CD4-positive, alpha-beta T cell treated with Interleukin-21 for 1 hour (primary cell): Measurements from ENCODE around the gene DHRS3.

Experiments
- DNase-seq: peaks from one replicate; pipeline ENCODE4 v3.0.0-alpha.2; 2020

The DHRS3 gene

GRCh38 chr1:12637693-12638092 lies 19.7 kb upstream of the DHRS3 start:
- no peak for DNase-seq

DNA sequence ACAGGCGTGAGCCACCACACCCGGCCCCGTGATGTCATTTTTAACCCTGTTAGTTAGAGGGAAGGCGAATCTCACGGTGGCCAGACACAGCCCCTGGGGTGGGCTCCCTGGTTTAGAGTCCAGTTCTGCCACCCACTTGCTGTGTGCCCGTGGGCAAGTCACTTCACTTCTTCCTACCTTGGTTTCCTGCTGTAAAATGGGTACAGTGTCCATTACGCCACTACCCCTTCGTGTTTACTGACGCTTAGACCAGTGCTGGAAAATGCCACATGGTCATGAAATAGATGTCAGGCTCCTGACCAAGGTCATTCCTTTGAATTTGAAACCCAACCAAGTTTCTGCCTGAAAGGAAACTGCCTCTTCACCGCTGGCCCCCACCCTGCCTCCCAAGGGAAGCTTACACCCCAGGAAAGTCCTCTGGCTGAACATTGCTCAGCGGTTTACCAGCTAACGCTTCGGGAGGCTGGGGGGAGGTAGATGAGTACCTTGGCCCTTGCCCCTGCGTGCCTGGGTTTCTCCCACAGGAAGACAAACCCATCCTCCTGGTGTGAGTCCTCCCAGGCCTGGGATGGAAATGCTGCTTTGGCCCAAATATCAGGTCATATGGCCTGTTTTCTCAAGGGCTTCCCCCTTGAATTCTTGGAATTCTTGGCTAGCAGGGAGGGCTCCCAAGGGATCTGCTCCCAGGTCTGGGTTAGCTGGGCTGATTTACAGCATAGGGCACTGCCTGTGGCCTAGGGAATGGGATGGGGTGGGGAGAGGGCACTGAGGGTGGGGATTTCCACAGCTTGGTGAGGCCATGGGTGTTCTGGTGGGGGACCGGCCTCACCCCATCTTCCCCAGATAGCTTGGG lies 18.3 kb upstream of the DHRS3 start:
- DNase-seq = no peak

DNA sequence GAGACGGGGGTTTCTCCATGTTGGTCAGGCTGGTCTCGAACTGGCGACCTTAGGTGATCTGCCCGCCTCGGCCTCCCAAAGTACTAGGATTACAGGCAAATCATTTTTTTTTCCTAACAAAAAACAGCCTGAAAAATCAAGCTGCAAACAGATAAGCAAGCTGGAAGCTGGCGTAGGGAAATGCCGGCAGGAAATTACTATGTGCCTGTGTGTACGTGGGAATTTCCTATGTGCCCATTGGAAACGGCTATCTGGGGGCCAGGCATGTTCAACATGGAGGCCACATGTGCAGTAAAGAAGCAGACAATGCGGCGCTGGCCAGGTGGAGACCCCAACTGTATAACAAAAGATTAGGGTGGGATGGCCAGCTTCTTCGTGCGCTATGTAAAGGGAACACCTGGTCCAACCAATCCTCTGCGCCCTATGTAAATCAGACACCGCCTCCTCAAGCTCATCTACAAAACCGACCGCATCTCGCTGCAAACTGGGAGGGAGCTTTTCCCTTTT lies 16.7 kb upstream of the DHRS3 start:
- DNase-seq = no peak

DNA sequence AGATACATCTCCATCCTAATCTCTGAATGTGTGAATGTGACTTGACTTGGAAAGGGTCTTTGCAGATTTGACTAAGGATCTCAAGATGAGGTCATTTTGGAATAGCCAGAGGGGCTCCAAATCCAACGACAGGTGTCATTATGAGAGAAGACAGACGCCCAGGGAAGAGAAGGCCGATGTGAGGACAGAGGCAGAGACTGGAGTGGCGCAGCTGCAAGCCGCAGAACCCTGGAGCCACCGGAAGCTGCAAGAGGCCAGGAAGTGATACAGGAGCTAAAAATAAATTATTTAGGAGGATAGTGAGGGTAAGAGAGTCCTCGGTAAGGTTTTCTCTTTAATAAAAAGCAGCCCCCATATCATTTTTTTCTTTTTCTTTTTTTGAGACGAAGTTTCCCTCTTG lies 16.1 kb upstream of the DHRS3 start:
- no peak for DNase-seq

GRCh38 chr1:12631571-12631970 lies 13.6 kb upstream of the DHRS3 start:
- DNase-seq = no peak

DNA sequence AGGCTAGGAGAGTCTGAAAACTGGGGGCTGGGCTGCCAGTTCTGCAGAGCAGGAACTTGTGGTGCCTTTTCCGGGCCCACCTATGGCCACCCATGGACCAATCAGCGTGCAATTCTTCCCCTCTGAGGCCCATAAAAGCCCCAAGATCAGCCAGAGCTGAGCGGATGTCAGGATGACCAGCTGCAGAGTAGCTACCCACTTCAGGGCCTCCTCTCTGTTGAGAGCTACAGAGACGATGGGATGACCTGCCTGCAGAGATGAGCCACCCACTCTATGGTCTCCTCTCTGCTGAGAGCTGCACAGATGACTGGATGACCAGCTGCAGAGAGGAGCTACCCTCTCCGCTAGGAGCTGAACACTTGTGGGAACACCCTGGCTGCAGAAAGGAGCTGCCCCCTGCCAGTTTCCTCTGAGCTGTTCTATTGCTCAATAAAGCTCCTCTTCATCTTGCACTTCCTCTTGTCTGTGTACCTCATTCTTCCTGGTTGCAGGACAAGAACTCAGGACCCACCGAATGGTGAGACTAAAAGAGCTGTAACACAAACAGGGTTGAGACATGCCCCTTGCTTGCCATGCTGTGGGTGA lies 13.0 kb upstream of the DHRS3 start:
- DNase-seq = no peak

DNA sequence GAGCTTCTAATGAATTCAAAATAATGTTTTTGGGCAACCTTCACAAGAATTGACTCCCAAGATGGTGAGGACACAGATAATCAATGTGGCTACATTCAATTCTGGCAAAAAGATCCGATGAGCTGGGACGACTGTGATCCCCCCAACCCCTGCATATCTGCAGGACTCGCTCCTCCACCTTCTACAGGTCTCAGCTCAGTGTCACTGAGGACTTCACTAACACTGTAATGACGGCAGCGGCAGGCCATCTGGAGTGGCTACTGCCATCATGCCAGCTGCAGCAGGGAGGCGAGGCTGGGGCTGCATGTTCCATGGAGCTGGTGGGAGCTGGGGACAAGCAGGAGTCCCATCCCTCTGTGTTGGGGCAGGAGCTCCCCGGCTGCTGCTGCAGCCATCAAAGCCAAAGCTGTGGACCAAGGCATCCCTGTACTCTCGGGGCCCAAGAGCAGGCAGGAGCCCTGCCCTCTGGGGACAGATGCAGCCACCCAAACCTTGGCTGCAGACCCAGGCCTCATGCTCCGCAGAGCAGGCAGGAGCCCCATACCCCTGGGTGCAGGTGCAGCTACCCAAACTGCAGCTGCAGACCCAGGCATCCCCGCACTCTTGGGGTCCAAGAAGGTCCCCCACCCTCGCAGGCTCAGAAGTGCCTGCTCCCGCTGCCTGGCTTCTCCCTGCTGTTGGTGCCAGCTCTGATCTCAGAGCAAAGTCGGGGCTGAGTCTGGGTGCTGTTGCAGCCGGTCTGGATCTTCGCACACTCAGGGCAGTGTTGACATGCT lies 12.2 kb upstream of the DHRS3 start:
- DNase-seq = no peak

GRCh38 chr1:12629511-12629956 lies 11.5 kb upstream of the DHRS3 start:
- DNase-seq = no peak

GRCh38 chr1:12627296-12627695 lies 9.3 kb upstream of the DHRS3 start:
- DNase-seq = no peak

DNA sequence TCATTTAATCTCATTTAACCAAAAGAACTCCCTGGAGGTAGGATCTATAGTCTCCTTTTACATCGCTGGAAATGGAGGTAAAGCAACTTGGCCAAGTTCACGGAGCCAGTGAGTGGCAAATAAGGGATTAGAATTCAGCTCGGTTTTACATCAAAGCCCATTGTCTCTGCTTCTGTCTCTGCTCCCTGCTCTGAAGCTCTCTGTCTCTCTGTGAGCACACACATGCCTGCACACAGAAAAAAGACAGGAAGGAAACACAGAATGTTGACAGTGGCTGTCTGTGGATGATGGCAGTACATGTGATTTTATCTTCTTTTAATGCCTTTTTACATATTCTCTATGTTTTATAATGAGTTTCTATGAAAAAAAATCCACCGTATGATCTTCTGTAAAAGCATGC lies 8.9 kb upstream of the DHRS3 start:
- DNase-seq = no peak

DNA sequence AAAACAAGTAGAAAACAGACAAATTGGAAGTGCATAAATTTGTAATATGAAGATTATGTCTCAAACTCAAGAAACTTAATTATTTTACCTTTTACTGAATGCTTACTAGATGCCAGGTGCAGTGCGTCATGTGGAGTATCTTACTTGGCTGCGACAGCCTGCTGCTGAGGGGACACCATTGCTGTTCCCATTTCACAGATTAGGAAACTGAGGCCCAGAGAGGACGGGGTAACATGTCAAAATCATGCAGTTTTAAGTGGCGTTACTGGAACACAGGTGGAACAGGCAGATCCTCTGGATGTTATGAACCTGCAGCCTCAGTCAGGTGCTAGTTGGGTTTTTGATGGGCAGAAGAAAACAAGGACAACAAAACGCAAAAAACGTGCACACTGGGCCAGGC lies 7.3 kb upstream of the DHRS3 start:
- DNase-seq = no peak

DNA sequence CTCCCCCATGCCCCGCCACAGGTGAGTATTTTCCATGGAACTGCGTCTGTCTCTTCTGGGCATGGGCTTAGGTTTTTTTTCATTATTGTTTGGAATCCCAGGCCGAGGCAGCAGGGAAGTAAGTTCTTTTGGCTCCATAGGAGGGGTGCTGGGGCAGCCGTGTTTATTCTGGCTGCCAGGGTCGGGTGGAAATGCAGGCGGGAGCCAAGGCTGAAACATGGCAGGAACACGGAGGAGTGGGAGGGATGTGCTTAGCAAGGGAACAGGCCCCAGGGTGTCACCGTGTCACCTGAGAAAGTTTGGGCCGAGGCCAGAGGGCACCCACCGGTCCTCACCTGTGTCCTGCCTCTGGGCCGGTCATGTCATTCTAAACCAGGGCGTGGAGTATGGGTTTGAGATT lies 4.5 kb upstream of the DHRS3 start:
- no peak for DNase-seq

DNA sequence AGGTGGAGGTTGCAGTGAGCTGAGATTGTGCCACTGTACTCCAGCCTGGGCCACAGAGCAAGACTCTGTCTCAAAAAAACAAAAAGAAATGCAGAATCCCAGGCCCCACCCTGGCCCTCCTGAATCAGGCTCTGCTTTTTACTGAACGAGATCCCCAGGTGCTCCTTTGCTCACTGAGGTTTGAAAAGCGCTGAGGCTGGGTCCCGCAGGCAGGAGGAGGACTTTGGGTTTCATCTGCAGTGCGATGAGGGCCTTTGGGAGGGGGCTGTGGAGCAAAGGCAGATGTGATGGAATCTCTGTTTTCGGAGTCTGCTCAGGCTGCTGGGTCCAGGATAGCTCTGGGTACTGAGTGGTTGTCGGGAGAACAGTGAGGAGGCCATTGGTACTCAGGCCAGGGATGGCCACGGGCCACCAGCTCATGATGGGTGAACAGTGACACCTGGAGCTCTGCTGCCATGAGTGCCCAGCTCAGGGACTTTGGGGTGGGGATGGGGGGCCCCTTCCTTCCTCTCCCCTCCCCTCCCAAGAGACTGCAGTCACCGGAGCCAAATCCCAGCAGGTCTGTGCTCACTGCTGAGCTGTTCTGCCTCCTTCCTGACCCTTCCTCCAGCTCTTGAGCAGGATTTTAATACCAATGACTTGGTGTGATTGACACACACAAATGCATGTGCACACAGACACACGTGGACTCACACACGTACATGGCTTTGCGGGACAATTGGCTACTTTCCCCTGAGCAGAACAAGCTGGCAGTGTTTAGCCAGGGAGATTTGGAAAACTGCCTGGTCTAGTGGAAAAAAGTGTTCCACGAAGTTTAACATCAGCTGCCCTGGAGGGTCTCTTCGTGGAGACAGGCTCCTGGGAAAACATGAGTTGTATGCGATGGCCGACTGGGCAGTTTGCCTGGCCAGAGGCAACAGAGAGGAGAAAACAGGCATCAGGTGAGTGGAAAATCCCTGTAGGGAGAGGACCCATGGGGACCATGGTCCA lies 3.6 kb upstream of the DHRS3 start:
- no peak for DNase-seq

DNA sequence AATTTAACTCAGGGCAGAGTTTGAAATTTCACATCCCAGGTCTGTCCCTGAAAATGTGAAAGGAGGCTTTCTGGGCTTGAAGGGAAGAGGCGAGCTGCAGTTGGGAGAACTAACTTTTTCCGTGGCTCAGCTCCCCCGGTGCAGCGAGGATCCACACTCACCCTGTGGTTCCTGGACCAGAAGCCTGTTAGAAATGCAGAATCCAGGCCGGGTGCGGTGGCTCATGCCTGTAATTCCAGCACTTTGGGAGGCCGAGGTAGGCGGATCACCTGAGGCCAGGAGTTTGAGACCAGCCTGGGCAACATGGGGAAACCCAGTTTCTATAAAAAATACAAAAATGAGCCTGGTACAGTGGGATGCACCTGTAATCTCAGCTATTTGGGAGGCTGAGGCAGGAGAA lies 2.9 kb upstream of the DHRS3 start:
- DNase-seq = no peak

DNA sequence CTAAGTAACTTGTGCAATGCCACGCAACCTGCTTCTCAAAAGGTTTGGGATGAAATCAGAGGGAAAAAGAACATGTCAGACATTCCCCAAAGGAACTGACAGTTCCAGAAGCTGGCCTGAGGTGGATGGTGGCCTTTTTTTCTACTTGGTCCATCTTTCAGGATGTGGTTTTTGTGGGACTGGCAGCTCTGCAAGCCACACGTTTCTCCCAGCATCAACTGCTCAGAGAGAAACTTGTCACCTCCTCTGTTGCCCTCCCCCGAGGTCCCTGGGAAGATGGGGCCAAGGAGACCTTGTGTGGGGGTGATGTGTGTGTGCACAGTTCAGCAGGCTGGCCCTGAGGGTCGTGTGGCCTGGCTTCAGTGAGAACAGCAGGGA lies 2.5 kb upstream of the DHRS3 start:
- peak; percentile 51 for DNase-seq

GRCh38 chr1:12619792-12620487 lies 1.9 kb upstream of the DHRS3 start:
- DNase-seq = peak; percentile 80

- DNase-seq = peak; percentile 51
Observed at GRCh38 chr1:12618965-12619791, 1.2 kb upstream of the DHRS3 start.

DNA sequence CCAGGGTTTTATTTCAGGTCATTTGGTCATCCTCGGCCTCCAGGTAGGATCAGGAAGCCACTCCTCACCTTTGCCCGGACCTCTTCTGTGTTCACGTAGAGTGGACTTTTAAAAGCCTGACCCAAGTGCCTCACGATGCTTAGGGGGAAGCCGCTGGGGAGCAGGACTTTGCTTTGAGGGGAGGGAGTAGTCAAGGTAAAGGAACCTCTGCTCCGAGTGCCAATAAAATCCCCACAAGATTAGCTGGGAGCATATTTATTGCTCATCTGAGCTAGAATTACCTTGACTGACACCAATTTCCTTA lies 603 bp upstream of the DHRS3 start:
- DNase-seq = no peak

- DNase-seq = peak; percentile 65
Observed at GRCh38 chr1:12617511-12617900, 504 bp downstream of the DHRS3 start.

GRCh38 chr1:12616709-12617373 lies 1.2 kb downstream of the DHRS3 start:
- peak; percentile 29 for DNase-seq
